ENCODE data around the gene ZNF674. TPM values are rescaled to one million over a fixed set of nuclear protein-coding genes. Genes with fewer than 3 reads are reported as not detected.

Gene ZNF674
- total RNA-seq, 1 experiment from 2014 or later = 9.0 TPM

GRCh38 chrX:46575586-46575985 is 30.4 kb upstream of the ZNF674 start:
- intact Hi-C loops (cut with micrococcal nuclease) = loop anchor here (10.0 kb wide), 1 partner anchor 179 kb away; the partner anchor contains the start of gene SLC9A7
- Histone ChIP-seq H3K79me2 (ENCODE audit: low read length) (peaks cover 62% of the 10 kb centered on the region), H3K9ac (ENCODE audit: low read length) (peak overlapping the region; percentile 60), H3K4me1 (ENCODE audit: insufficient read depth, low read length) (peaks cover 32% of the 10 kb centered on the region), H3K4me2 (ENCODE audit: low read length) (peak overlapping the region; percentile 93), H3K4me3 (ENCODE audit: low read length) (peak overlapping the region; percentile 73), H3K9me3 (ENCODE audit: low read length) (no peaks in the 10 kb centered on the region), H4K20me1 (ENCODE audit: low read length) (no peaks in the 10 kb centered on the region; the same call in 1 of the 2 replicates), H3K9me2 (replicated peaks; ENCODE audit: low read length) (no peaks in the 10 kb centered on the region), H3K36me3 (ENCODE audit: low read depth, low read length) (peaks cover 8% of the 10 kb centered on the region; the same call in 1 of the 2 replicates), H3K27me3 (ENCODE audit: low read length) (no peaks in the 10 kb centered on the region), H3F3A (ENCODE audit: low read length, unreplicated experiment) (peaks cover 4% of the 10 kb centered on the region), H3K27ac (ENCODE audit: low read length) (peak overlapping the region; percentile 85), H2AFZ (ENCODE audit: low read length) (no peak overlapping the region)
- POLR2A ChIA-PET (ENCODE audit: unreplicated experiment) = no interaction called here
- no peak for ATAC-seq
- TF ChIP-seq EZH2 (IDR thresholded peaks at IDR 0.05; ENCODE audit: low read length, unreplicated experiment) = no peak
- no peak for TF ChIP-seq EZH2phosphoT487 (IDR thresholded peaks at IDR 0.05; ENCODE audit: borderline replicate concordance, low read length)
- peak; percentile 26 for DNase-seq
- CTCF ChIA-PET = no interaction called here
- BruUV-seq (replicated peaks) = no TSS peak

- BruUV-seq (replicated peaks) = no TSS peak
- peaks cover 4% of the 10 kb centered on the region for H3F3A ChIP-seq (ENCODE audit: low read length, unreplicated experiment)
- ChIA-PET CTCF (no interaction called here), POLR2A (ENCODE audit: unreplicated experiment) (no interaction called here)
- H3K4me3 ChIP-seq (ENCODE audit: low read length) = peak overlapping the region; percentile 94
- H3K27ac ChIP-seq (ENCODE audit: low read length) = no peak overlapping the region
- H2AFZ ChIP-seq (ENCODE audit: low read length) = no peak overlapping the region
- no peaks in the 10 kb centered on the region for H3K9me2 ChIP-seq (replicated peaks; ENCODE audit: low read length)
- H3K27me3 ChIP-seq (ENCODE audit: low read length) = no peaks in the 10 kb centered on the region
- peaks cover 8% of the 10 kb centered on the region; the same call in 1 of the 2 replicates for H3K36me3 ChIP-seq (ENCODE audit: low read depth, low read length)
- peaks cover 32% of the 10 kb centered on the region for H3K4me1 ChIP-seq (ENCODE audit: insufficient read depth, low read length)
- intact Hi-C loops (cut with micrococcal nuclease) = loop anchor here (5.0 to 10.0 kb wide), 2 partner anchors 112 to 180 kb away; partner anchors contain the start of gene SLC9A7
- no peak for DNase-seq
- no peaks in the 10 kb centered on the region; the same call in 1 of the 2 replicates for H4K20me1 ChIP-seq (ENCODE audit: low read length)
- peak overlapping the region; percentile 77 for H3K9ac ChIP-seq (ENCODE audit: low read length)
- peak overlapping the region; percentile 93 for H3K4me2 ChIP-seq (ENCODE audit: low read length)
- peaks cover 57% of the 10 kb centered on the region for H3K79me2 ChIP-seq (ENCODE audit: low read length)
- no peaks in the 10 kb centered on the region for H3K9me3 ChIP-seq (ENCODE audit: low read length)
- no peak for ATAC-seq
- TF ChIP-seq CTCF (conservative IDR thresholded peaks at IDR 0.05; ENCODE audit: low read depth, low read length) (no peak), EZH2phosphoT487 (IDR thresholded peaks at IDR 0.05; ENCODE audit: borderline replicate concordance, low read length) (no peak), EZH2 (IDR thresholded peaks at IDR 0.05; ENCODE audit: low read length, unreplicated experiment) (no peak)
Measured at GRCh38 chrX:46574774-46575381, 29.7 kb upstream of the ZNF674 start.

GRCh38 chrX:46573892-46574773 is 28.9 kb upstream of the ZNF674 start:
- peak overlapping the region; percentile 69 for H3K27ac ChIP-seq (ENCODE audit: low read length)

More at GRCh38 chrX:46573892-46574773, 28.9 kb upstream of the ZNF674 start:
- ATAC-seq = peak; percentile 52
- TF ChIP-seq CTCF (conservative IDR thresholded peaks at IDR 0.05; ENCODE audit: low read depth, low read length) (no peak), EZH2phosphoT487 (IDR thresholded peaks at IDR 0.05; ENCODE audit: borderline replicate concordance, low read length) (no peak), EZH2 (IDR thresholded peaks at IDR 0.05; ENCODE audit: low read length, unreplicated experiment) (no peak)
- peak overlapping the region; percentile 94 for H3K4me3 ChIP-seq (ENCODE audit: low read length)
- H3K27me3 ChIP-seq (ENCODE audit: low read length) = no peaks in the 10 kb centered on the region
- ChIA-PET CTCF (no interaction called here), POLR2A (ENCODE audit: unreplicated experiment) (no interaction called here)
- peaks cover 4% of the 10 kb centered on the region for H3F3A ChIP-seq (ENCODE audit: low read length, unreplicated experiment)
- BruUV-seq (replicated peaks) = no TSS peak
- H3K79me2 ChIP-seq (ENCODE audit: low read length) = peaks cover 50% of the 10 kb centered on the region
- no peaks in the 10 kb centered on the region for H3K9me2 ChIP-seq (replicated peaks; ENCODE audit: low read length)
- H4K20me1 ChIP-seq (ENCODE audit: low read length) = no peaks in the 10 kb centered on the region; the same call in 1 of the 2 replicates
- peaks cover 6% of the 10 kb centered on the region; the same call in 1 of the 2 replicates for H3K36me3 ChIP-seq (ENCODE audit: low read depth, low read length)
- peak overlapping the region; percentile 77 for H3K9ac ChIP-seq (ENCODE audit: low read length)
- peaks cover 32% of the 10 kb centered on the region for H3K4me1 ChIP-seq (ENCODE audit: insufficient read depth, low read length)
- peak overlapping the region; percentile 96 for H2AFZ ChIP-seq (ENCODE audit: low read length)
- peak; percentile 75 for DNase-seq
- intact Hi-C loops (cut with micrococcal nuclease) = loop anchor here (2.0 to 10.0 kb wide), 3 partner anchors 19 to 181 kb away; partner anchors contain the start of gene SLC9A7
- peak overlapping the region; percentile 93 for H3K4me2 ChIP-seq (ENCODE audit: low read length)
- H3K9me3 ChIP-seq (ENCODE audit: low read length) = no peaks in the 10 kb centered on the region

Data from PC-3 (cell line).